SK-N-SH treated with all-trans-retinoic acid at 6 μM for 48 hours (cell line): ENCODE results near the gene BTBD19.
"Not testable (repeated sequence)": the region's sequence is repeated elsewhere in the genome, so short reads cannot be mapped to it uniquely, and the experiment has no call there.

Experiments used
- ATAC-seq: fragments of 200-7000 bp; cut with Tn5 transposase; 3 replicates; pipeline ENCODE4 v1.9.1; 2020; ENCODE audit warnings: mild to moderate bottlenecking, moderate library complexity
- ARNTL ChIP-seq: fragments of 450-650 bp; formaldehyde crosslinking; IDR thresholded peaks from 2 replicates; pipeline ENCODE4 v1.5.0; 2020; ENCODE audit warnings: low read depth, mild to moderate bottlenecking, moderate library complexity, borderline replicate concordance
- BACH2 ChIP-seq: fragments of 250-450 bp; sonication (Bioruptor Pico); IDR thresholded peaks from 2 replicates; pipeline ENCODE4 v1.9.0; 2021; ENCODE audit warnings: mild to moderate bottlenecking, borderline replicate concordance
- CREB5 ChIP-seq: fragments of 250-450 bp; sonication (Bioruptor Pico); IDR thresholded peaks from 2 replicates; pipeline ENCODE4 v1.5.1; 2020; ENCODE audit warnings: low read depth, mild to moderate bottlenecking, moderate library complexity
- CSDC2 ChIP-seq: fragments of 250-450 bp; sonication (Bioruptor Pico); IDR thresholded peaks from 2 replicates; pipeline ENCODE4 v1.5.0; 2020; ENCODE audit warnings: mild to moderate bottlenecking, moderate library complexity
- CSRNP3 ChIP-seq: fragments of 250-450 bp; sonication (Bioruptor Pico); IDR thresholded peaks from 2 replicates; pipeline ENCODE4 v1.5.1; 2021; ENCODE audit warnings: mild to moderate bottlenecking, moderate library complexity
- ESRRG ChIP-seq: fragments of 250-450 bp; sonication (Bioruptor Pico); IDR thresholded peaks from 2 replicates; pipeline ENCODE4 v1.6.1; 2021; ENCODE audit warnings: mild to moderate bottlenecking
- GLIS3 ChIP-seq: fragments of 250-450 bp; sonication (Bioruptor Pico); IDR thresholded peaks from 2 replicates; pipeline ENCODE4 v1.5.0; 2020; ENCODE audit warnings: mild to moderate bottlenecking, moderate library complexity
- OSR1 ChIP-seq: fragments of 250-450 bp; sonication (Bioruptor Pico); IDR thresholded peaks from 2 replicates; pipeline ENCODE4 v1.8.0; 2022; ENCODE audit warnings: moderate library complexity, mild to moderate bottlenecking, inconsistent platforms
- POU6F1 ChIP-seq: fragments of 250-450 bp; sonication (Bioruptor Pico); IDR thresholded peaks from 2 replicates; pipeline ENCODE4 v1.8.0; 2021; ENCODE audit warnings: low read depth, mild to moderate bottlenecking, moderate library complexity, borderline replicate concordance
- PPARA ChIP-seq: fragments of 250-450 bp; sonication (Bioruptor Pico); IDR thresholded peaks from 2 replicates; pipeline ENCODE4 v1.5.0; 2020; ENCODE audit warnings: mild to moderate bottlenecking, borderline replicate concordance
- RARB ChIP-seq: fragments of 250-450 bp; sonication (Bioruptor Pico); IDR thresholded peaks from 2 replicates; pipeline ENCODE4 v1.8.0; 2021; ENCODE audit warnings: mild to moderate bottlenecking, moderate library complexity
- SNAI2 ChIP-seq: fragments of 250-450 bp; sonication (Bioruptor Pico); IDR thresholded peaks from 2 replicates; pipeline ENCODE4 v1.5.0; 2020; ENCODE audit warnings: mild to moderate bottlenecking, moderate library complexity
- TCF4 ChIP-seq: fragments of 250-450 bp; sonication (Bioruptor Pico); IDR thresholded peaks from 2 replicates; pipeline ENCODE4 v1.8.0; 2021; ENCODE audit warnings: mild to moderate bottlenecking, moderate library complexity, borderline replicate concordance
- TOX ChIP-seq: fragments of 250-450 bp; sonication (Bioruptor Pico); IDR thresholded peaks from 2 replicates; pipeline ENCODE4 v1.8.0; 2021; ENCODE audit warnings: mild to moderate bottlenecking, moderate library complexity, borderline replicate concordance
- TSHZ2 ChIP-seq: fragments of 250-450 bp; sonication (Bioruptor Pico); IDR thresholded peaks from 2 replicates; pipeline ENCODE4 v1.5.0; 2020; ENCODE audit warnings: mild to moderate bottlenecking, moderate library complexity
- ZFP3 ChIP-seq: fragments of 250-450 bp; sonication (Bioruptor Pico); IDR thresholded peaks from 2 replicates; pipeline ENCODE4 v1.5.0; 2020; ENCODE audit warnings: mild to moderate bottlenecking, moderate library complexity
- ZFP30 ChIP-seq: fragments of 450-650 bp; formaldehyde crosslinking; IDR thresholded peaks from 2 replicates; pipeline ENCODE4 v1.5.0; 2022; ENCODE audit warnings: mild to moderate bottlenecking, moderate library complexity
- ZNF565 ChIP-seq: fragments of 450-650 bp; formaldehyde crosslinking; conservative IDR thresholded peaks from 2 replicates; pipeline ENCODE4 v1.5.0; 2020; ENCODE audit warnings: low read depth, mild to moderate bottlenecking, moderate library complexity
- ZNF70 ChIP-seq: fragments of 450-650 bp; formaldehyde crosslinking; IDR thresholded peaks from 2 replicates; pipeline ENCODE4 v1.5.0; 2020; ENCODE audit warnings: mild to moderate bottlenecking, moderate library complexity
- ZNF8 ChIP-seq: fragments of 450-650 bp; formaldehyde crosslinking; IDR thresholded peaks from 2 replicates; pipeline ENCODE4 v1.5.0; 2020; ENCODE audit warnings: mild to moderate bottlenecking, moderate library complexity

BTBD19 gene

GRCh38 chr1:44822131-44822701 is 13.9 kb downstream of the BTBD19 start:
- TF ChIP-seq SNAI2 (CRISPR knock-in tag) (no peak), ZNF8 (no peak), OSR1 (no peak), GLIS3 (CRISPR knock-in tag) (no peak), PPARA (no peak), CSDC2 (CRISPR knock-in tag) (no peak), CSRNP3 (CRISPR knock-in tag) (no peak), ZNF70 (CRISPR knock-in tag) (no peak), POU6F1 (CRISPR knock-in tag) (no peak), ZFP3 (CRISPR knock-in tag) (no peak), ZNF565 (CRISPR knock-in tag) (no peak), TSHZ2 (CRISPR knock-in tag) (no peak), CREB5 (CRISPR knock-in tag) (no peak), ESRRG (CRISPR knock-in tag) (no peak), BACH2 (CRISPR knock-in tag) (no peak), ARNTL (CRISPR knock-in tag) (no peak), RARB (CRISPR knock-in tag) (no peak), ZFP30 (CRISPR knock-in tag) (no peak), TCF4 (CRISPR knock-in tag) (no peak), TOX (CRISPR knock-in tag) (no peak)
- no peak for ATAC-seq

GRCh38 chr1:44822981-44823451 is 14.7 kb downstream of the BTBD19 start:
- no peak for ATAC-seq
- TF ChIP-seq ARNTL (CRISPR knock-in tag): no peak
- TF ChIP-seq TSHZ2 (CRISPR knock-in tag): no peak
- TF ChIP-seq ZFP3 (CRISPR knock-in tag): no peak
- TF ChIP-seq ZFP30 (CRISPR knock-in tag): no peak
- TF ChIP-seq, all 23 proteins: peak for 0

- ATAC-seq: not testable (repeated sequence)
These were observed 16.1 kb downstream of the BTBD19 start for GRCh38 chr1:44824392-44824791.
